GM18519 (cell line): ENCODE measurements around the gene HTR6.
"Not testable (repeated sequence)": the region's sequence is repeated elsewhere in the genome, so short reads cannot be mapped to it uniquely, and the experiment has no call there.

Source experiments
- ATAC-seq: cut with Tn5 transposase; IDR thresholded peaks from one replicate; pipeline ENCODE4 v1.9.1; 2021; ENCODE audit warnings: mild to moderate bottlenecking, moderate library complexity; ENCODE audit not compliant: unreplicated experiment, low FRiP score

The HTR6 gene

GRCh38 chr1:19637606-19638005 is 27.1 kb upstream of the HTR6 start:
- no peak for ATAC-seq

GRCh38 chr1:19639228-19639627 is 25.4 kb upstream of the HTR6 start:
- ATAC-seq = not testable (repeated sequence)

- no peak for ATAC-seq
Measured at GRCh38 chr1:19639999-19640362, 24.7 kb upstream of the HTR6 start.

- no peak for ATAC-seq
Measured at GRCh38 chr1:19640363-19641316, 24.0 kb upstream of the HTR6 start.

- ATAC-seq = no peak
Measured at GRCh38 chr1:19643121-19643520, 21.6 kb upstream of the HTR6 start.

- ATAC-seq = no peak
Measured at GRCh38 chr1:19643602-19644394, 20.9 kb upstream of the HTR6 start, which contains the start of gene NBL1. NBL1 (plus strand) TSS chr1:19644311; CDS start chr1:19655031, 10,720 bp downstream.

GRCh38 chr1:19644395-19644680 is 20.3 kb upstream of the HTR6 start:
- ATAC-seq = no peak

GRCh38 chr1:19644681-19645410 is 19.8 kb upstream of the HTR6 start:
- no peak for ATAC-seq

GRCh38 chr1:19645411-19646251 is 19.0 kb upstream of the HTR6 start:
- ATAC-seq = no peak

GRCh38 chr1:19646377-19647319 is 18.0 kb upstream of the HTR6 start:
- no peak for ATAC-seq

- ATAC-seq = no peak
Measured at GRCh38 chr1:19647643-19648042, 17.0 kb upstream of the HTR6 start.

- ATAC-seq = no peak
Measured at GRCh38 chr1:19648239-19648638, 16.4 kb upstream of the HTR6 start.

- ATAC-seq = no peak
Measured at GRCh38 chr1:19648689-19649088, 16.0 kb upstream of the HTR6 start.

- ATAC-seq = no peak
Measured at GRCh38 chr1:19650416-19651140, 14.1 kb upstream of the HTR6 start.

- ATAC-seq = no peak
Measured at GRCh38 chr1:19651141-19651737, 13.4 kb upstream of the HTR6 start.

GRCh38 chr1:19654386-19654785 is 10.3 kb upstream of the HTR6 start:
- no peak for ATAC-seq

GRCh38 chr1:19654886-19655717 is 9.6 kb upstream of the HTR6 start:
- no peak for ATAC-seq
